Kidney (tissue), 14 donors: Measurements from ENCODE around the gene REC8. TPM values are rescaled to one million over a fixed set of nuclear protein-coding genes. Genes with fewer than 3 reads are reported as not detected.

ENCODE experiments used
- DNase-seq, 5 donors: peaks; one replicate each; pipeline ENCODE4 v3.0.0-alpha.2; 2013 to 2020
- FAIRE-seq: peaks from 2 replicates; lab custom pipeline; 2012; peaks lifted over from hg19 to GRCh38; lab: Jason Lieb, UNC
- H3K27ac ChIP-seq, 2 donors: one replicate each; pipeline ENCODE4 v1.7.0; 2013; ENCODE audit warnings: low read depth in 2 of 2, low read length in 2 of 2, inconsistent platforms in 1 of 2
- H3K27me3 ChIP-seq: one replicate; pipeline ENCODE4 v1.7.1; 2013; ENCODE audit warnings: low read length, inconsistent platforms; ENCODE audit not compliant: control insufficient read depth, insufficient read depth
- H3K36me3 ChIP-seq, 3 donors: one replicate each; pipeline versions ENCODE4 v1.7.0 to v1.7.1; 2013; ENCODE audit warnings: low read length in 3 of 3, control low read depth in 1 of 3, inconsistent platforms in 1 of 3; ENCODE audit not compliant: insufficient read depth in 3 of 3, control insufficient read depth in 2 of 3
- H3K4me1 ChIP-seq, 3 donors: one replicate each; pipeline versions ENCODE4 v1.7.0 to v1.7.1; 2013; ENCODE audit warnings: low read length in 3 of 3, inconsistent platforms in 1 of 3, low read depth in 1 of 3; ENCODE audit not compliant: control insufficient read depth in 2 of 3, insufficient read depth in 2 of 3
- H3K4me3 ChIP-seq, 3 donors: one replicate each; pipeline versions ENCODE4 v1.7.0 to v1.8.1; 2013; ENCODE audit warnings: low read length in 3 of 3, control low read depth in 1 of 3, inconsistent platforms in 1 of 3
- H3K9ac ChIP-seq, 3 donors: one replicate each; pipeline versions ENCODE4 v1.7.0 to v1.7.1; 2013; ENCODE audit warnings: low read length in 3 of 3, control low read depth in 1 of 3, inconsistent platforms in 1 of 3
- H3K9me3 ChIP-seq, 3 donors: one replicate each; pipeline versions ENCODE4 v1.7.0 to v1.7.1; 2013; ENCODE audit warnings: low read length in 3 of 3, control low read depth in 1 of 3, inconsistent platforms in 1 of 3; ENCODE audit not compliant: control insufficient read depth in 2 of 3, insufficient read depth in 1 of 3
- intact Hi-C: fragments of 100-400 bp; cut with DNase I; formaldehyde crosslinking; loops from one replicate; pipeline ENCODE4 v1.11.1; 2022
- polyA plus RNA-seq: library from polyadenylated mRNA; stranded (reverse); fragments of 350-450 nt; fragmentation: Illumina TruSeq; extraction: RNeasy Lipid Tissue Mini Kit (QIAGEN cat#74804); gene quantifications from one replicate; pipeline ENCODE4 v1.2.3, GENCODE V29; 2014; ENCODE audit warnings: low read depth, low replicate concordance; ENCODE audit not compliant: insufficient read depth
- total RNA-seq: library from RNA; stranded (reverse); fragmentation: NEBNext Ultra II Directional; extraction: Animal tissue kit (Norgen Biotek cat#: 25700); gene quantifications from one replicate; pipeline ENCODE4 v1.2.1, GENCODE V29; 2021
- TF ChIP-seq, protein P1 (sequence below): IDR thresholded peaks from 3 replicates; pipeline ENCODE4 v1.5.1; 2012; ENCODE audit warnings: mild to moderate bottlenecking, moderate library complexity, borderline replicate concordance; ENCODE audit not compliant: insufficient read depth; ENCODE audit errors: extremely low read depth
- donor health status: control.
- donor health status: control.
- donor health status: control.
- donor health status: control.
- donor health status: control.
- donor health status: DM: yes; HTN: yes; CAD: no.
- donor health status: Normal renal cell carcinoma (clear cell type).

REC8 gene
- total and polyA plus RNA-seq, 2 donors from 2014 or later: 39.9 to 51.4 TPM

DNA sequence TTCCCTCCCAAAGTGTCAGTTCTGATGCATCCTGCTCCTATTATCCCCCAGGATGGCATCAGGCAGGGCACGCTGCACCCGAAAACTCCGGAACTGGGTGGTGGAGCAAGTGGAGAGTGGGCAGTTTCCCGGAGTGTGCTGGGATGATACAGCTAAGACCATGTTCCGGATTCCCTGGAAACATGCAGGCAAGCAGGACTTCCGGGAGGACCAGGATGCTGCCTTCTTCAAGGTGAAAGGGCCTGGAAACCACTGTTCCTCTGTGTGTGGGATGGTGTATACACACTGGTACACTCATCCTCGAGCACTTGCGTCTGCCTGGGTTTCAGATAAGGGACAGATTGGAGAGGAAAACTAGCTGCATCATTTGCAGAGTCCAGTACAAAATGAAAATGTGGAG lies 9.8 kb upstream of the REC8 start:
- Histone ChIP-seq H3K9ac (peak overlapping the region; percentile 35 to 98 (median 96)), H3K27me3 (no peaks in the 10 kb centered on the region), H3K9me3 (no peaks in the 10 kb centered on the region), H3K36me3 (peaks cover 5 to 61% (median 37%) of the 10 kb centered on the region in 3 donors), H3K27ac (peak overlapping the region; percentile 98 to 99), H3K4me1 (peaks cover 0 to 20% (median 11%) of the 10 kb centered on the region in 3 donors), H3K4me3 (peak overlapping the region; percentile 63 to 98 (median 98))
- TF ChIP-seq, protein P1, sequence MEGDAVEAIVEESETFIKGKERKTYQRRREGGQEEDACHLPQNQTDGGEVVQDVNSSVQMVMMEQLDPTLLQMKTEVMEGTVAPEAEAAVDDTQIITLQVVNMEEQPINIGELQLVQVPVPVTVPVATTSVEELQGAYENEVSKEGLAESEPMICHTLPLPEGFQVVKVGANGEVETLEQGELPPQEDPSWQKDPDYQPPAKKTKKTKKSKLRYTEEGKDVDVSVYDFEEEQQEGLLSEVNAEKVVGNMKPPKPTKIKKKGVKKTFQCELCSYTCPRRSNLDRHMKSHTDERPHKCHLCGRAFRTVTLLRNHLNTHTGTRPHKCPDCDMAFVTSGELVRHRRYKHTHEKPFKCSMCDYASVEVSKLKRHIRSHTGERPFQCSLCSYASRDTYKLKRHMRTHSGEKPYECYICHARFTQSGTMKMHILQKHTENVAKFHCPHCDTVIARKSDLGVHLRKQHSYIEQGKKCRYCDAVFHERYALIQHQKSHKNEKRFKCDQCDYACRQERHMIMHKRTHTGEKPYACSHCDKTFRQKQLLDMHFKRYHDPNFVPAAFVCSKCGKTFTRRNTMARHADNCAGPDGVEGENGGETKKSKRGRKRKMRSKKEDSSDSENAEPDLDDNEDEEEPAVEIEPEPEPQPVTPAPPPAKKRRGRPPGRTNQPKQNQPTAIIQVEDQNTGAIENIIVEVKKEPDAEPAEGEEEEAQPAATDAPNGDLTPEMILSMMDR: no peak
- intact Hi-C loops: no loop called here
- FAIRE-seq (no peak), DNase-seq (peak in 1 of 5 donors; percentile 61)

DNA sequence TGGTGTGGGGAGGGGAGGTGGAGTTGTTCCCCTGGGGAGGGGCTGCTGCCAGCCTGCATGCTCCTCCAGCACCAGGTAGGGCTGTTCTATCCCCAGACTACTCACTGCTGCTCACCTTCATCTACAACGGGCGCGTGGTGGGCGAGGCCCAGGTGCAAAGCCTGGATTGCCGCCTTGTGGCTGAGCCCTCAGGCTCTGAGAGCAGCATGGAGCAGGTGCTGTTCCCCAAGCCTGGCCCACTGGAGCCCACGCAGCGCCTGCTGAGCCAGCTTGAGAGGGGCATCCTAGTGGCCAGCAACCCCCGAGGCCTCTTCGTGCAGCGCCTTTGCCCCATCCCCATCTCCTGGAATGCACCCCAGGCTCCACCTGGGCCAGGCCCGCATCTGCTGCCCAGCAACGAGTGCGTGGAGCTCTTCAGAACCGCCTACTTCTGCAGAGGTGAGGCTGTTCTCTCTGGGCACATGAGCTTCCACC lies 7.3 kb upstream of the REC8 start:
- intact Hi-C loops: no loop called here
- no peaks in the 10 kb centered on the region for H3K27me3 ChIP-seq

DNA sequence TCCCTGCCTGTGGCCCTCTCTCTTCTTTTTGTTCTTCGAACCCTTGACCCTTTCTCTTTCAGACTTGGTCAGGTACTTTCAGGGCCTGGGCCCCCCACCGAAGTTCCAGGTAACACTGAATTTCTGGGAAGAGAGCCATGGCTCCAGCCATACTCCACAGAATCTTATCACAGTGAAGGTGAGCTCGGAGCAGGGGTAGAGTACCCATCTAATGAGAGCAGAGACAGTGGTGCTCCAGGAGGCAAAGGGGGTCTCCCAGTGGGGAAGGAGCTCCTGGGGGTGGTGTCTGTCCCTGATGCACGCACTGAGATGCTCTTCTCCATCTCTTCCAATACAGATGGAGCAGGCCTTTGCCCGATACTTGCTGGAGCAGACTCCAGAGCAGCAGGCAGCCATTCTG lies 6.1 kb upstream of the REC8 start:
- Histone ChIP-seq H3K27me3 (no peaks in the 10 kb centered on the region), H3K27ac (no peak overlapping the region), H3K4me1 (peaks cover 0 to 16% (median 9%) of the 10 kb centered on the region in 3 donors), H3K4me3 (no peak overlapping the region), H3K9ac (no peak overlapping the region), H3K36me3 (peaks cover 5 to 45% (median 30%) of the 10 kb centered on the region in 3 donors), H3K9me3 (no peaks in the 10 kb centered on the region)
- FAIRE-seq (no peak), DNase-seq (peak in 1 of 5 donors; percentile 10)
- TF ChIP-seq, protein P1: no peak
- intact Hi-C loops: no loop called here

More for the DNA sequence above, 7.3 kb upstream of the REC8 start:
- TF ChIP-seq, protein P1: no peak
- no peak overlapping the region for H3K9ac ChIP-seq
- peaks cover 0 to 20% (median 11%) of the 10 kb centered on the region in 3 donors for H3K4me1 ChIP-seq
- H3K27ac ChIP-seq: no peak overlapping the region
- DNase-seq (peak in 1 of 5 donors; percentile 49), FAIRE-seq (no peak)
- H3K4me3 ChIP-seq: no peak overlapping the region
- H3K36me3 ChIP-seq: peaks cover 5 to 50% (median 30%) of the 10 kb centered on the region in 3 donors
- no peaks in the 10 kb centered on the region for H3K9me3 ChIP-seq
